ENCODE results near the gene PRSS57. TPM values are rescaled to one million over a fixed set of nuclear protein-coding genes. Genes with fewer than 3 reads are reported as not detected.

PRSS57 gene
- total and polyA plus RNA-seq, 12 donors = 0.06 TPM; not detected in 11

DNA sequence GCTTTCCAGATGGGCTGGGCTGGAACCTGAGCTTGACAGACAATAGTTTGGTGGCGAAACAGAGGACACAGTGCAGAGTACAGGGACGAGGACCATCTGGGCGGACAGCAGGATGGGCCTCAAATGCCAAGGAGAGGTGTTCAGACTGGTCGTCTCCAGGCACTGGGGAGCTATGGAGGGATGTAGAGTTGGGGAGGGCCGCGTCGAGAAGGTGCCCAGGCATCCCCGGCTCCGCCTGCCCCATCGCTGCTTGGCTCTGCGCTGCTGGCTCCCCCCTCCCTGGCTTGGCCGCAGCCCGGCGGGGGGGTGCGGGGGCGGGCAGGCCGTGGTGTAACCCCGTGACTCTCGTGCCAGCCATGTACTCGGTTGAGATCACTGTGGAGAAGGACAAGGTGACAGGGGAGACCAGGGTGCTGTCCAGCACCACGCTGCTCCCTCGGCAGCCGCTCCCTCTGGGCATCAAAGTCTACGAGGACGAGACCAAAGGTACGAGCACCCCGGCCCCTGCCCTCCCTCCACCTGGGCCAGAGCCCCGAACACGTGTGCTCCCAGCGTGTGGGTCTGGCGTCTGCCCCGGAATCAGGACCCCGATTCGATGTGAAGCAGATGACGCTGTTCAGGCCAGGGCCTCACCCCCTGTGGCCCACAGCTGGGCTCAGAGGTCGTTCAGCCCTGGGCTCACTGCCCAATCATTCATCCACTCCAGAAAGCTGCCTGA, 44.9 kb upstream of the PRSS57 start:
- H3K27ac ChIP-seq = no peak overlapping the region
- no peaks in the 10 kb centered on the region for H3K27me3 ChIP-seq
- peaks cover 0 to 29% (median 0%) of the 10 kb centered on the region in 9 donors for H3K36me3 ChIP-seq
- H3K4me3 ChIP-seq = no peak overlapping the region
- TF ChIP-seq CTCF (IDR thresholded peaks at IDR 0.05) = no peak
- peaks cover 0 to 7% (median 0%) of the 10 kb centered on the region in 9 donors for H3K4me1 ChIP-seq
- no peak for DNase-seq
- ATAC-seq = no peak
- WGBS, 2 donors = 90% methylated on average over 35 to 36 of the region's 36 CpGs
- H3K9me3 ChIP-seq = peaks cover 0 to 19% (median 9%) of the 10 kb centered on the region in 11 donors
- intact Hi-C loops (cut with DNase I) = loop anchor here in 2 of 10 donors (5.0 to 10.0 kb wide), 2 partner anchors 145 to 153 kb away; partner anchors contain the start of gene HCN2 (in 1 of the 2)

DNA sequence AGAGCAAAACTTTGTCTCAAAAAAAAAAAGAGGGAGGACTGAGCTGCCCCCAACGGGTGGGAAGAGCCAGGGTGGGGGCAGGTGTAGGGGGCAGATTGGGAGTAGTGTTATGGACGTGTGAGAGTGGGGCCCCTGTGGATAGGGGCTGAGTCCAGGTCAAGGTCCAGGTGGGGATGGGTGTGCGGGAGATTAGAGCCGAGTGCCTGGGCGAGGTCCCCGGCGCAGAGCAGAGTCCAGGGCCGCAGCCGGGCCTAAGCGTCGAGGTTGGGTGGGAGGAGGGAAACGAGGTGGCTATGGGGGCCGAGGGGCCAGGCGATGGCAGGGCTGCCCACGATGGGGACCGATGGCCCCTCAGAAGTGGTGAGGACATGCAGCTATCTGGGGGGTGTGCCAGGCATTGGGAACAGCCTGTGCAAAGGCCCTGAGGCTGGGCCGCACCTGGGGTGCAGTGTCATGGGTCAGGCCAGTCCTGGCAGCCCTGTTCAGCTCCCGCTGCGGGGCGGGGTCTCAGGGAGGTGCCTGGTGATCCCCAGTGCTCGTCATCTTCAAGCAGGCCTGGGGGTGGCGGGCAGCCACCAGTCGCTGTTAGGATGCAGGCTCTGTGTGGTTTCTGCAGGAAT, 43.4 kb upstream of the PRSS57 start:
- ATAC-seq = no peak
- Histone ChIP-seq H3K9me3 (peaks cover 0 to 5% (median 0%) of the 10 kb centered on the region in 11 donors), H3K27ac (no peak overlapping the region), H3K36me3 (peaks cover 0 to 29% (median 0%) of the 10 kb centered on the region in 9 donors), H3K4me3 (no peak overlapping the region), H3K4me1 (peaks cover 0 to 9% (median 0%) of the 10 kb centered on the region in 9 donors), H3K27me3 (no peaks in the 10 kb centered on the region)
- 93 to 94% methylated on average over 23 of the region's 23 CpGs for WGBS, 2 donors
- no peak for DNase-seq
- no peak for TF ChIP-seq CTCF (IDR thresholded peaks at IDR 0.05)
- intact Hi-C loops (cut with DNase I) = loop anchor here in 2 of 10 donors (5.0 to 10.0 kb wide), 2 partner anchors 144 to 151 kb away; partner anchors contain the start of gene HCN2 (in 1 of the 2)

GRCh38 chr19:737591-738093, 42.4 kb upstream of the PRSS57 start:
- peak in 1 of 2 donors; percentile 59 for DNase-seq
- WGBS, 2 donors = 41 to 46% methylated on average over 22 of the region's 22 CpGs
- Histone ChIP-seq H3K4me3 (no peak overlapping the region), H3K27ac (no peak overlapping the region), H3K4me1 (peaks cover 0 to 9% (median 0%) of the 10 kb centered on the region in 9 donors), H3K9me3 (no peaks in the 10 kb centered on the region), H3K36me3 (peaks cover 0 to 29% (median 0%) of the 10 kb centered on the region in 9 donors), H3K27me3 (no peaks in the 10 kb centered on the region)
- TF ChIP-seq CTCF (IDR thresholded peaks at IDR 0.05) = peak; percentile 29 to 68 (median 58)
- ATAC-seq = peak in 7 of 8 donors; percentile 16 to 48 (median 40)
- intact Hi-C loops (cut with DNase I) = loop anchor here in 3 of 10 donors (2.0 to 10.0 kb wide), 3 partner anchors 71 to 150 kb away; partner anchors contain the start of gene HCN2 (in 1 of the 3)

DNA sequence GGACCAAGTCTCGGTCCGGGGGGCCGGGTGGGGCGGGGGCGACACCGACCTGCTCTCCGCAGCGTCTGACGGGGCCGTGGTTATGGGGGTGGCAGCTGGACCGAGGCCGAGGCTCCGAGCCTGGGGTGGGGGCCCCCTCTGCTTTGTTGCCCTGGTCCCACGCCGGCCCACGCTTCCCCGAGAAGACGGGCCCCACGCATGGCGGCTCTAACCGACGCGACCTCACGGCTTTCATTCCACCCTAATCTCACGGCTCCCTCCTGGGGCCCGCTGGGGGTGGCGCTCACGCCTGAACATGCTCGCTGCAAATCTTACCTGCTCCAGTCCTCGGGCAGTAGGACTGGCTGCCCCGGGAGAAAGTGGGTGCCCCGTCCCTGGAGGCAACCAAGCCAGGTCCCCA, 40.9 kb upstream of the PRSS57 start:
- WGBS, 2 donors = 91% methylated on average over 28 to 32 of the region's 32 CpGs
- no peak overlapping the region for H3K4me3 ChIP-seq
- H3K27me3 ChIP-seq = no peaks in the 10 kb centered on the region
- peaks cover 0 to 44% (median 0%) of the 10 kb centered on the region in 9 donors for H3K36me3 ChIP-seq
- H3K4me1 ChIP-seq = peaks cover 0 to 9% (median 0%) of the 10 kb centered on the region in 9 donors
- ATAC-seq (peak in 1 of 8 donors; percentile 8), DNase-seq (no peak)
- H3K9me3 ChIP-seq = no peaks in the 10 kb centered on the region
- intact Hi-C loops (cut with DNase I) = loop anchor here in 3 of 10 donors (2.0 to 10.0 kb wide), 3 partner anchors 69 to 149 kb away; partner anchors contain the start of gene HCN2 (in 1 of the 3)
- no peak overlapping the region for H3K27ac ChIP-seq
- no peak for TF ChIP-seq CTCF (IDR thresholded peaks at IDR 0.05)
